ENCODE data around the gene APH1A. TPM values are rescaled to one million over a fixed set of nuclear protein-coding genes. Genes with fewer than 3 reads are reported as not detected.

APH1A gene
- total and polyA plus RNA-seq, 10 of the 15 experiments (the other 5 are each of a cell fraction or from before 2014, with no cell fraction given) = 6.7 to 130 (median 87.7) TPM

DNA sequence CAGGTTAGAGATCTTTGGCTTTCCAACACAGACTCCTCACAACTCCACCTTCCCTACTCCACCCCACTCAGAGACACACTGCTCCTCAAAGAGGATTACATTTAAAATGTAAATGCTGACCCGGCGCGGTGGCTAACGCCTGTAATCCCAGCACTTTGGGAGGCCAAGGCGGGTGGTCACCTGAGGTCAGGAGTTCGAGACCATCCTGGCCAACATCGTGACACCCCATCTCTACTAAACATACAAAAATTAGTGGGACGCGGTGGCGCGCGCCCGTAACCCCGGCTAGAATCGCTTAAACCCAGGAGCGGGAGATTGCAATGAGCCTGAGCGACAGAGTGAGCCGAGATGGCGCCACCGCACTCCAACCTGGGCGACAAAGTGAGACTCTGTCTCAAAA lies 31.1 kb downstream of the APH1A start:
- ChIA-PET SMC1A (ENCODE audit: uncharacterized antibody, unreplicated experiment) (no interaction called here), CTCF (interaction anchor here (1.8 kb wide), 1 partner anchor 18 kb away, joined by 5 read pairs; no protein-coding TSS in a partner anchor), POLR2A (no interaction called here), RAD21 (ENCODE audit: unreplicated experiment) (no interaction called here)
- no peak for FAIRE-seq
- Histone ChIP-seq H4K20me1 (ENCODE audit: control insufficient read depth, insufficient read depth) (no peaks in the 10 kb centered on the region), H3K36me3 (ENCODE audit: control insufficient read depth in 2 of 2, insufficient read depth in 2 of 2, low read length in 1 of 2) (no peaks in the 10 kb centered on the region), H3K27me3 (replicated peaks in 1 of 2; ENCODE audit: control insufficient read depth in 2 of 2, insufficient read depth in 2 of 2, low read length in 1 of 2) (no peaks in the 10 kb centered on the region), H3K4me1 (ENCODE audit: control insufficient read depth, insufficient read depth, low read length) (no peaks in the 10 kb centered on the region), H3K4me2 (ENCODE audit: control insufficient read depth, insufficient read depth) (no peak overlapping the region), H2AFZ (ENCODE audit: control insufficient read depth, low read depth, low read length) (no peak overlapping the region), H3K9ac (ENCODE audit: control insufficient read depth, insufficient read depth, low read length) (no peak overlapping the region), H3K79me2 (ENCODE audit: control insufficient read depth, insufficient read depth, low read length) (peaks cover 36% of the 10 kb centered on the region), H3K9me3 (replicated peaks; ENCODE audit: control insufficient read depth, insufficient read depth, low read length) (no peaks in the 10 kb centered on the region), H3K27ac (ENCODE audit: control insufficient read depth, insufficient read depth) (no peak overlapping the region), H3K4me3 (no peak overlapping the region)
- 99% methylated on average over 21 of the region's 21 CpGs for WGBS (ENCODE audit: insufficient coverage, insufficient replicate concordance, low lambda C conversion rate, missing lambda C conversion rate)
- no peak for TF ChIP-seq IRF4 (IDR thresholded peaks at IDR 0.05; ENCODE audit: low read depth, low read length)
- TF ChIP-seq MYC (IDR thresholded peaks at IDR 0.05; ENCODE audit: insufficient read depth, insufficient read length, insufficient replicate concordance, low read length, severe bottlenecking) = no peak
- no peak for TF ChIP-seq CREB1 (IDR thresholded peaks at IDR 0.05; ENCODE audit: low read depth)
- no peak for TF ChIP-seq JUNB (IDR thresholded peaks at IDR 0.05)
- TF ChIP-seq SMAD1 (IDR thresholded peaks at IDR 0.05; ENCODE audit: low read depth, partially characterized antibody) = no peak
- TF ChIP-seq, protein P1, sequence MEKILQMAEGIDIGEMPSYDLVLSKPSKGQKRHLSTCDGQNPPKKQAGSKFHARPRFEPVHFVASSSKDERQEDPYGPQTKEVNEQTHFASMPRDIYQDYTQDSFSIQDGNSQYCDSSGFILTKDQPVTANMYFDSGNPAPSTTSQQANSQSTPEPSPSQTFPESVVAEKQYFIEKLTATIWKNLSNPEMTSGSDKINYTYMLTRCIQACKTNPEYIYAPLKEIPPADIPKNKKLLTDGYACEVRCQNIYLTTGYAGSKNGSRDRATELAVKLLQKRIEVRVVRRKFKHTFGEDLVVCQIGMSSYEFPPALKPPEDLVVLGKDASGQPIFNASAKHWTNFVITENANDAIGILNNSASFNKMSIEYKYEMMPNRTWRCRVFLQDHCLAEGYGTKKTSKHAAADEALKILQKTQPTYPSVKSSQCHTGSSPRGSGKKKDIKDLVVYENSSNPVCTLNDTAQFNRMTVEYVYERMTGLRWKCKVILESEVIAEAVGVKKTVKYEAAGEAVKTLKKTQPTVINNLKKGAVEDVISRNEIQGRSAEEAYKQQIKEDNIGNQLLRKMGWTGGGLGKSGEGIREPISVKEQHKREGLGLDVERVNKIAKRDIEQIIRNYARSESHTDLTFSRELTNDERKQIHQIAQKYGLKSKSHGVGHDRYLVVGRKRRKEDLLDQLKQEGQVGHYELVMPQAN (conservative IDR thresholded peaks at IDR 0.05) = no peak
- no peak for TF ChIP-seq NR2C1 (IDR thresholded peaks at IDR 0.05)
- TF ChIP-seq, protein P2, sequence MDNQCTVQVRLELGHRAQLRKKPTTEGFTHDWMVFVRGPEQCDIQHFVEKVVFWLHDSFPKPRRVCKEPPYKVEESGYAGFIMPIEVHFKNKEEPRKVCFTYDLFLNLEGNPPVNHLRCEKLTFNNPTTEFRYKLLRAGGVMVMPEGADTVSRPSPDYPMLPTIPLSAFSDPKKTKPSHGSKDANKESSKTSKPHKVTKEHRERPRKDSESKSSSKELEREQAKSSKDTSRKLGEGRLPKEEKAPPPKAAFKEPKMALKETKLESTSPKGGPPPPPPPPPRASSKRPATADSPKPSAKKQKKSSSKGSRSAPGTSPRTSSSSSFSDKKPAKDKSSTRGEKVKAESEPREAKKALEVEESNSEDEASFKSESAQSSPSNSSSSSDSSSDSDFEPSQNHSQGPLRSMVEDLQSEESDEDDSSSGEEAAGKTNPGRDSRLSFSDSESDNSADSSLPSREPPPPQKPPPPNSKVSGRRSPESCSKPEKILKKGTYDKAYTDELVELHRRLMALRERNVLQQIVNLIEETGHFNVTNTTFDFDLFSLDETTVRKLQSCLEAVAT (IDR thresholded peaks at IDR 0.05) = no peak
- TF ChIP-seq SMAD5 (IDR thresholded peaks at IDR 0.05; ENCODE audit: low read depth) = no peak
- no peak for TF ChIP-seq FOXK2 (IDR thresholded peaks at IDR 0.05)
- TF ChIP-seq TCF3 (IDR thresholded peaks at IDR 0.05; ENCODE audit: borderline replicate concordance, insufficient read depth, low read depth, low read length) = no peak
- TF ChIP-seq ATF2 (IDR thresholded peaks at IDR 0.05; ENCODE audit: low read length) = no peak
- no peak for TF ChIP-seq ZBTB11 (CRISPR knock-in tag; IDR thresholded peaks at IDR 0.05)
- no peak for TF ChIP-seq KDM1A (IDR thresholded peaks at IDR 0.05; ENCODE audit: borderline replicate concordance)
- intact Hi-C loops (cut with micrococcal nuclease; ENCODE audit: unreplicated experiment) (loop anchor here (5.0 to 10.0 kb wide), 2 partner anchors 35 to 127 kb away; partner anchors contain the start of genes C1orf54 and RPRD2), in situ Hi-C loops (cut with MboI) (no loop called here)
- no TSS peak for BruUV-seq (replicated peaks)
- ATAC-seq = no peak
- no peak for DNase-seq (ENCODE audit: low read depth, low spot score)
